SK-N-SH (cell line): ENCODE data around the gene KCNG4. TPM values are rescaled to one million over a fixed set of nuclear protein-coding genes. Genes with fewer than 3 reads are reported as not detected.

Experiments
- CTCF ChIA-PET: fragments of 300-600, 350-600 bp; formaldehyde crosslinking; extraction: SDS; loops from one replicate; lab custom pipeline; 2021; lab: Yijun Ruan, JAX
- POLR2A ChIA-PET: fragments of 350-600 bp; sonication (Branson Sonifier 250); formaldehyde crosslinking; extraction: SDS; loops from one replicate; lab custom pipeline; 2020; ENCODE audit warnings: antibody characterized with exemption, inconsistent platforms; lab: Yijun Ruan, JAX
- DNase-seq: peaks from one replicate; pipeline ENCODE4 v3.0.0; 2012
- H2AFZ ChIP-seq: fragments of 200-600 bp; sonication (generic); 2 replicates; pipeline ENCODE4 v1.8.1; 2016; ENCODE audit warnings: antibody characterized with exemption, mild to moderate bottlenecking, low read depth
- H3F3A ChIP-seq: fragments of 200-600 bp; sonication (generic); replicated peaks from 2 replicates; pipeline ENCODE3; 2016; ENCODE audit warnings: antibody characterized with exemption, mild to moderate bottlenecking; ENCODE audit not compliant: insufficient read depth
- H3K27ac ChIP-seq, 2 experiments: fragments of 200-500 bp in 1 of 2; fragments of 200-600 bp in 1 of 2; sonication (Bioruptor generic) in 1 of 2; sonication (generic), shearing (Covaris generic) in 1 of 2; 2 replicates each; pipeline versions ENCODE4 v1.5.1 to v1.6.1; 2014 to 2016; ENCODE audit warnings: low read depth in 2 of 2, inconsistent platforms in 1 of 2, low read length in 1 of 2, mild to moderate bottlenecking in 1 of 2, mixed read lengths in 1 of 2
- H3K27me3 ChIP-seq: fragments of 200-600 bp; sonication (generic), shearing (Covaris generic); 2 replicates; pipeline ENCODE4 v1.6.1; 2016; ENCODE audit warnings: mixed run types; ENCODE audit not compliant: insufficient read depth
- H3K36me3 ChIP-seq, 2 experiments: fragments of 200-500 bp in 1 of 2; fragments of 200-600 bp in 1 of 2; sonication (Bioruptor generic) in 1 of 2; sonication (generic) in 1 of 2; replicated peaks in 1 of 2; 2 replicates each; pipeline versions ENCODE3 to v1.5.1; 2014 to 2016; ENCODE audit warnings: low read length in 1 of 2, mild to moderate bottlenecking in 1 of 2; ENCODE audit not compliant: insufficient read depth in 2 of 2, control insufficient read depth in 1 of 2
- H3K4me1 ChIP-seq, 2 experiments: fragments of 200-500 bp in 1 of 2; fragments of 200-600 bp in 1 of 2; sonication (Bioruptor generic) in 1 of 2; sonication (generic), shearing (Covaris generic) in 1 of 2; 2 replicates each; pipeline versions ENCODE4 v1.5.1 to v1.6.1; 2014 to 2016; ENCODE audit warnings: low read depth in 1 of 2, low read length in 1 of 2, mixed run types in 1 of 2; ENCODE audit not compliant: insufficient read depth in 2 of 2, control insufficient read depth in 1 of 2
- H3K4me2 ChIP-seq: fragments of 200-600 bp; sonication (generic), shearing (Covaris generic); 2 replicates; pipeline ENCODE4 v1.6.1; 2017; ENCODE audit warnings: mixed run types
- H3K4me3 ChIP-seq, 2 experiments: fragments of 200-500 bp in 1 of 2; fragments of 200-600 bp in 1 of 2; sonication (Bioruptor generic) in 1 of 2; sonication (generic), shearing (Covaris generic) in 1 of 2; 2 replicates each; pipeline versions ENCODE4 v1.5.1 to v1.8.1; 2014 to 2016; ENCODE audit warnings: low read depth in 2 of 2, inconsistent platforms in 1 of 2, low read length in 1 of 2, mild to moderate bottlenecking in 1 of 2, mixed read lengths in 1 of 2, moderate library complexity in 1 of 2
- H3K79me2 ChIP-seq: fragments of 200-600 bp; sonication (generic); 2 replicates; pipeline ENCODE4 v1.8.1; 2017; ENCODE audit warnings: mild to moderate bottlenecking; ENCODE audit not compliant: insufficient read depth
- H3K9ac ChIP-seq: fragments of 200-600 bp; sonication (generic); 2 replicates; pipeline ENCODE4 v1.6.1; 2017; ENCODE audit warnings: mixed run types
- H3K9me2 ChIP-seq: fragments of 200-600 bp; sonication (generic); 2 replicates; pipeline ENCODE4 v1.6.1; 2017; ENCODE audit warnings: mixed run types
- H3K9me3 ChIP-seq: fragments of 200-600 bp; sonication (generic); 2 replicates; pipeline ENCODE4 v1.6.1; 2017; ENCODE audit warnings: mixed run types, mild to moderate bottlenecking, moderate library complexity
- H4K20me1 ChIP-seq: fragments of 200-600 bp; sonication (generic); 2 replicates; pipeline ENCODE4 v1.6.1; 2017; ENCODE audit warnings: mild to moderate bottlenecking, mixed run types; ENCODE audit not compliant: insufficient read depth
- CHD2 ChIP-seq: fragments of 150-350 bp; IDR thresholded peaks from 2 replicates; pipeline ENCODE4 v1.6.1; 2018; ENCODE audit warnings: low read length; ENCODE audit not compliant: partially characterized antibody
- EP300 ChIP-seq, 2 experiments: IDR thresholded peaks; 2 replicates each; pipeline versions ENCODE4 v1.4.0 to v1.6.1; 2012; ENCODE audit warnings: borderline replicate concordance in 1 of 2, low read depth in 1 of 2, low read length in 1 of 2
- FOXJ3 ChIP-seq: sonication (generic); formaldehyde crosslinking; IDR thresholded peaks from 2 replicates; pipeline ENCODE4 v1.5.1; 2020; ENCODE audit warnings: mild to moderate bottlenecking, missing genetic modification reagents
- IRF3 ChIP-seq: fragments of 150-350 bp; IDR thresholded peaks from 2 replicates; pipeline ENCODE4 v1.6.1; 2016; ENCODE audit warnings: mild to moderate bottlenecking, low read depth, low read length
- NFIC ChIP-seq: IDR thresholded peaks from 2 replicates; pipeline ENCODE4 v1.4.0; 2012; ENCODE audit warnings: borderline replicate concordance
- RAD21 ChIP-seq: IDR thresholded peaks from 2 replicates; pipeline ENCODE4 v1.6.1; 2012; ENCODE audit warnings: mild to moderate bottlenecking, low read length
- RFX5 ChIP-seq: IDR thresholded peaks from 2 replicates; pipeline ENCODE4 v1.6.1; 2012; ENCODE audit warnings: mild to moderate bottlenecking, improper control_type of control experiment, low read length
- SIN3A ChIP-seq: IDR thresholded peaks from 2 replicates; pipeline ENCODE4 v1.6.1; 2012; ENCODE audit warnings: low read depth, mild to moderate bottlenecking, low read length, moderate library complexity, borderline replicate concordance
- SMC3 ChIP-seq: IDR thresholded peaks from 2 replicates; pipeline ENCODE4 v1.6.1; 2012; ENCODE audit warnings: low read depth, low read length, improper control_type of control experiment
- YY1 ChIP-seq: IDR thresholded peaks from 2 replicates; pipeline ENCODE4 v1.4.0; 2012; ENCODE audit warnings: low read depth, mild to moderate bottlenecking
- WGBS: methylation state at CpG from one replicate; pipeline ENCODE4 v1.1.6; 2017; ENCODE audit warnings: low lambda C conversion rate; 5-methylcytosine and 5-hydroxymethylcytosine counted together
- polyA plus RNA-seq, 3 experiments: library from polyadenylated mRNA; depleted of rRNA; stranded (reverse); fragments of >200 nt; gene quantifications; 2 replicates each; pipeline ENCODE4 v1.2.3, GENCODE V29; 2012
- TF ChIP-seq, protein P1 (sequence below): IDR thresholded peaks from 2 replicates; pipeline ENCODE4 v1.6.1; 2012; ENCODE audit warnings: mild to moderate bottlenecking, low read depth, low read length, moderate library complexity

KCNG4 gene
- polyA plus RNA-seq, 1 of the 3 experiments (the other 2 are of a cell fraction), result not detected

- Histone ChIP-seq H3K27me3 (no peaks in the 10 kb centered on the region; the same call in 1 of the 2 replicates), H3K9me3 (no peaks in the 10 kb centered on the region), H3K79me2 (no peaks in the 10 kb centered on the region), H3K27ac (no peak overlapping the region), H3K4me2 (no peak overlapping the region), H2AFZ (no peak overlapping the region), H3K4me1 (peaks cover 0 to 19% of the 10 kb centered on the region in 2 experiments; a peak in 1 of 4 replicates), H3K4me3 (no peak overlapping the region), H3K36me3 (no peaks in the 10 kb centered on the region), H4K20me1 (no peaks in the 10 kb centered on the region), H3K9ac (no peak overlapping the region), H3K9me2 (no peaks in the 10 kb centered on the region), H3F3A (no peaks in the 10 kb centered on the region)
- WGBS, result 69% methylated on average over 10 of the region's 10 CpGs
- no peak for DNase-seq
- ChIA-PET CTCF (interaction anchor here (1.1 to 1.7 kb wide), 4 partner anchors 18 to 272 kb away, joined by 3 to 5 read pairs (median 4); partner anchors contain the start of gene TAF1C), POLR2A (no interaction called here)
- TF ChIP-seq SMC3, result no peak
- no peak for TF ChIP-seq CHD2
- TF ChIP-seq FOXJ3 (CRISPR knock-in tag), result no peak
- no peak for TF ChIP-seq NFIC
- TF ChIP-seq RFX5, result no peak
- peak; percentile 18; the same call in 1 of the 2 replicates for TF ChIP-seq RAD21
- TF ChIP-seq IRF3, result no peak
Observed at GRCh38 chr16:84239141-84239769, 557 bp downstream of the KCNG4 start.

- H3K9ac ChIP-seq, result no peak overlapping the region
- H3K4me2 ChIP-seq, result no peak overlapping the region
- WGBS, result 79% methylated on average over 17 of the region's 17 CpGs
- no peak overlapping the region for H2AFZ ChIP-seq
- no peaks in the 10 kb centered on the region for H3F3A ChIP-seq
- ChIA-PET CTCF (interaction anchor here (1.1 to 1.7 kb wide), 4 partner anchors 19 to 273 kb away, joined by 3 to 5 read pairs (median 4); partner anchors contain the start of gene TAF1C), POLR2A (no interaction called here)
- H3K27ac ChIP-seq, result no peak overlapping the region
- H3K27me3 ChIP-seq, result no peaks in the 10 kb centered on the region; the same call in 1 of the 2 replicates
- H4K20me1 ChIP-seq, result no peaks in the 10 kb centered on the region
- no peak for DNase-seq
- H3K36me3 ChIP-seq, result no peaks in the 10 kb centered on the region
- no peaks in the 10 kb centered on the region for H3K79me2 ChIP-seq
- no peaks in the 10 kb centered on the region for H3K9me3 ChIP-seq
- no peak for TF ChIP-seq YY1
- H3K4me1 ChIP-seq, result peaks cover 0 to 19% of the 10 kb centered on the region in 2 experiments; a peak in 1 of 4 replicates
- H3K4me3 ChIP-seq, result no peak overlapping the region
- no peaks in the 10 kb centered on the region for H3K9me2 ChIP-seq
Observed at GRCh38 chr16:84237994-84238750, 1.6 kb downstream of the KCNG4 start.

DNA sequence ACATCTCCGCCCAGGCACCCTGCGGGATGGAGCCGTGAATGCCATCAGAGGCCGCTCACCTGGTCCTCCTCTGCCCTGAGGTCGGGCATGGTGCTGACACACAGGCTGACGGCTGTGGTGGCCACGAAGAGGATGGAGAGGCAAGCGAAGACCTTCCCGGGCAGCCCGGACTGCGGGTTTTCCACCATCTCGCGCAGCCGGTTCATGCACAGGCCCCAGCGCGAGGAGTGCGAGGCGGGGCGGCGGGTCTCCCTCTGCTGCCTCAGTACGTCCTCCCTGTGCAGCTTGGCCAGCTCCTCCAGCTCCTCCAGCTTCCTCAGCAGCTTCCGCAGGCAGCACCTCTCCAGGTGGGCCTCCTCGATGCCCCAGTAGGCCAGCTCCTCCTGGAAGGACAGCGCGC, 3.1 kb downstream of the KCNG4 start:
- Histone ChIP-seq H3K36me3 (no peaks in the 10 kb centered on the region), H3K27ac (no peak overlapping the region), H3K4me2 (no peak overlapping the region), H3K27me3 (no peaks in the 10 kb centered on the region; the same call in 1 of the 2 replicates), H3K9me2 (no peaks in the 10 kb centered on the region), H3K4me1 (peaks cover 0 to 19% of the 10 kb centered on the region in 2 experiments; a peak in 1 of 4 replicates), H3K9ac (no peak overlapping the region), H3K9me3 (no peaks in the 10 kb centered on the region), H4K20me1 (no peaks in the 10 kb centered on the region), H2AFZ (no peak overlapping the region), H3F3A (no peaks in the 10 kb centered on the region), H3K79me2 (no peaks in the 10 kb centered on the region), H3K4me3 (no peak overlapping the region)
- no peak for DNase-seq
- 88% methylated on average over 18 of the region's 25 CpGs for WGBS
- ChIA-PET CTCF (interaction anchor here (1.4 kb wide), 1 partner anchor 21 kb away, joined by 3 read pairs; no protein-coding TSS in a partner anchor), POLR2A (no interaction called here)
- TF ChIP-seq SIN3A (no peak), EP300 (IDR thresholded peaks at IDR 0.05; ENCODE audit: borderline replicate concordance in 1 of 2, low read depth in 1 of 2, low read length in 1 of 2) (no peak), IRF3 (no peak), RFX5 (no peak)
- TF ChIP-seq, protein P1, sequence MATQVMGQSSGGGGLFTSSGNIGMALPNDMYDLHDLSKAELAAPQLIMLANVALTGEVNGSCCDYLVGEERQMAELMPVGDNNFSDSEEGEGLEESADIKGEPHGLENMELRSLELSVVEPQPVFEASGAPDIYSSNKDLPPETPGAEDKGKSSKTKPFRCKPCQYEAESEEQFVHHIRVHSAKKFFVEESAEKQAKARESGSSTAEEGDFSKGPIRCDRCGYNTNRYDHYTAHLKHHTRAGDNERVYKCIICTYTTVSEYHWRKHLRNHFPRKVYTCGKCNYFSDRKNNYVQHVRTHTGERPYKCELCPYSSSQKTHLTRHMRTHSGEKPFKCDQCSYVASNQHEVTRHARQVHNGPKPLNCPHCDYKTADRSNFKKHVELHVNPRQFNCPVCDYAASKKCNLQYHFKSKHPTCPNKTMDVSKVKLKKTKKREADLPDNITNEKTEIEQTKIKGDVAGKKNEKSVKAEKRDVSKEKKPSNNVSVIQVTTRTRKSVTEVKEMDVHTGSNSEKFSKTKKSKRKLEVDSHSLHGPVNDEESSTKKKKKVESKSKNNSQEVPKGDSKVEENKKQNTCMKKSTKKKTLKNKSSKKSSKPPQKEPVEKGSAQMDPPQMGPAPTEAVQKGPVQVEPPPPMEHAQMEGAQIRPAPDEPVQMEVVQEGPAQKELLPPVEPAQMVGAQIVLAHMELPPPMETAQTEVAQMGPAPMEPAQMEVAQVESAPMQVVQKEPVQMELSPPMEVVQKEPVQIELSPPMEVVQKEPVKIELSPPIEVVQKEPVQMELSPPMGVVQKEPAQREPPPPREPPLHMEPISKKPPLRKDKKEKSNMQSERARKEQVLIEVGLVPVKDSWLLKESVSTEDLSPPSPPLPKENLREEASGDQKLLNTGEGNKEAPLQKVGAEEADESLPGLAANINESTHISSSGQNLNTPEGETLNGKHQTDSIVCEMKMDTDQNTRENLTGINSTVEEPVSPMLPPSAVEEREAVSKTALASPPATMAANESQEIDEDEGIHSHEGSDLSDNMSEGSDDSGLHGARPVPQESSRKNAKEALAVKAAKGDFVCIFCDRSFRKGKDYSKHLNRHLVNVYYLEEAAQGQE, result no peak
